ENCODE measurements around the gene PLA2G6. TPM values are rescaled to one million over a fixed set of nuclear protein-coding genes. Genes with fewer than 3 reads are reported as not detected.

The PLA2G6 gene
- total and polyA plus RNA-seq, 2 experiments from 2014 or later: 28.2 to 30.2 TPM

DNA sequence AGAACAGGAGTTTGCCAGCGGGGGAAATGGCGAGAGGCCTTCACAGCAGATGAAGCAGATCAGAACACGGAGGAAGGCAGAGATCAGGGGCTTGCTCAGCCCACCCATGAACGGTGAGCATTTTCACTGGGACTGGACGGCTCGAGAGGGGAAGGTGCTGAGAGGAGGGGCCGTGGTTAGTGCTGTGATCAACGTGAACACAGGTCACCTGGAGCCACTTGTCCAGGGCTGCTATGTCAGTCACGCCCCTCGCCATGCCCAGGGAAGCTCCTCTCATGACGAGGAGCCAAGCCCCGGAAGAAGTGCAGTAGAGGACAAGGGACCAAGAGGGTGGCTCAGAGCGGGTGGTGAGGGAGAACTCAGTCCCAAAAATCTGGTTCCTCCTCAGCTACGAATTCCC, 7.0 kb downstream of the PLA2G6 start:
- Histone ChIP-seq H3K27ac (no peak overlapping the region), H3K9me2 (replicated peaks; ENCODE audit: insufficient read depth) (no peaks in the 10 kb centered on the region), H3K9me3 (ENCODE audit: low read depth) (no peaks in the 10 kb centered on the region), H3K27me3 (no peaks in the 10 kb centered on the region), H3K4me3 (no peak overlapping the region), H3K4me1 (ENCODE audit: insufficient read depth) (peaks cover 6% of the 10 kb centered on the region), H3K36me3 (replicated peaks; ENCODE audit: insufficient read depth, low read depth) (no peaks in the 10 kb centered on the region), H3K4me2 (no peak overlapping the region), H3K79me2 (peaks cover 14% of the 10 kb centered on the region), H2AFZ (no peak overlapping the region), H4K20me1 (ENCODE audit: insufficient read depth, poor library complexity, severe bottlenecking) (no peaks in the 10 kb centered on the region)
- TF ChIP-seq, protein P1, sequence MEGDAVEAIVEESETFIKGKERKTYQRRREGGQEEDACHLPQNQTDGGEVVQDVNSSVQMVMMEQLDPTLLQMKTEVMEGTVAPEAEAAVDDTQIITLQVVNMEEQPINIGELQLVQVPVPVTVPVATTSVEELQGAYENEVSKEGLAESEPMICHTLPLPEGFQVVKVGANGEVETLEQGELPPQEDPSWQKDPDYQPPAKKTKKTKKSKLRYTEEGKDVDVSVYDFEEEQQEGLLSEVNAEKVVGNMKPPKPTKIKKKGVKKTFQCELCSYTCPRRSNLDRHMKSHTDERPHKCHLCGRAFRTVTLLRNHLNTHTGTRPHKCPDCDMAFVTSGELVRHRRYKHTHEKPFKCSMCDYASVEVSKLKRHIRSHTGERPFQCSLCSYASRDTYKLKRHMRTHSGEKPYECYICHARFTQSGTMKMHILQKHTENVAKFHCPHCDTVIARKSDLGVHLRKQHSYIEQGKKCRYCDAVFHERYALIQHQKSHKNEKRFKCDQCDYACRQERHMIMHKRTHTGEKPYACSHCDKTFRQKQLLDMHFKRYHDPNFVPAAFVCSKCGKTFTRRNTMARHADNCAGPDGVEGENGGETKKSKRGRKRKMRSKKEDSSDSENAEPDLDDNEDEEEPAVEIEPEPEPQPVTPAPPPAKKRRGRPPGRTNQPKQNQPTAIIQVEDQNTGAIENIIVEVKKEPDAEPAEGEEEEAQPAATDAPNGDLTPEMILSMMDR (IDR thresholded peaks at IDR 0.05; ENCODE audit: poor library complexity): no peak
- TF ChIP-seq EZH2 (IDR thresholded peaks at IDR 0.05; ENCODE audit: borderline replicate concordance): no peak
- TF ChIP-seq EZH2phosphoT487 (IDR thresholded peaks at IDR 0.05; ENCODE audit: low read depth, severe bottlenecking, unreplicated experiment): no peak
- no peak for DNase-seq (ENCODE audit: low spot score)
- 78% methylated on average over 13 of the region's 14 CpGs for WGBS (ENCODE audit: low lambda C conversion rate, missing lambda C conversion rate)

DNA sequence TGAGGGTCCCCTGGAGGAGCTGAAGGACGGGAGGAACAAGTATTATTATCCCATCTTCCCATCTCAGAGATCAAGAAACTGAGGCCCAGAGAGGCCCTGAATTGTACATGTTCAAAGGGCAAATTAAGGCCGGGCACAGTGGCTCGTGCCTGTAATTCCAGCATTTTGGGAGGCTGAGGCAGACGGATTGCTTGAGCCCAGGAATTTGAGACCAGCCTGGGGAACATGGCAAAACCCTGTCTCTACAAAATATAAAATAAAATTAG, 8.1 kb downstream of the PLA2G6 start:
- Histone ChIP-seq H3K27me3 (no peaks in the 10 kb centered on the region), H3K36me3 (replicated peaks; ENCODE audit: insufficient read depth, low read depth) (no peaks in the 10 kb centered on the region), H4K20me1 (ENCODE audit: insufficient read depth, poor library complexity, severe bottlenecking) (no peaks in the 10 kb centered on the region), H3K4me3 (no peak overlapping the region), H3K4me2 (no peak overlapping the region), H3K9me3 (ENCODE audit: low read depth) (no peaks in the 10 kb centered on the region), H2AFZ (no peak overlapping the region), H3K4me1 (ENCODE audit: insufficient read depth) (peaks cover 3% of the 10 kb centered on the region), H3K79me2 (peaks cover 7% of the 10 kb centered on the region), H3K9me2 (replicated peaks; ENCODE audit: insufficient read depth) (no peaks in the 10 kb centered on the region), H3K27ac (no peak overlapping the region)
- WGBS (ENCODE audit: low lambda C conversion rate, missing lambda C conversion rate): 97% methylated on average over 4 of the region's 4 CpGs
- no peak for TF ChIP-seq EZH2 (IDR thresholded peaks at IDR 0.05; ENCODE audit: borderline replicate concordance)
- TF ChIP-seq, protein P1 (IDR thresholded peaks at IDR 0.05; ENCODE audit: poor library complexity): no peak
- no peak for TF ChIP-seq EZH2phosphoT487 (IDR thresholded peaks at IDR 0.05; ENCODE audit: low read depth, severe bottlenecking, unreplicated experiment)
- no peak for DNase-seq (ENCODE audit: low spot score)

DNA sequence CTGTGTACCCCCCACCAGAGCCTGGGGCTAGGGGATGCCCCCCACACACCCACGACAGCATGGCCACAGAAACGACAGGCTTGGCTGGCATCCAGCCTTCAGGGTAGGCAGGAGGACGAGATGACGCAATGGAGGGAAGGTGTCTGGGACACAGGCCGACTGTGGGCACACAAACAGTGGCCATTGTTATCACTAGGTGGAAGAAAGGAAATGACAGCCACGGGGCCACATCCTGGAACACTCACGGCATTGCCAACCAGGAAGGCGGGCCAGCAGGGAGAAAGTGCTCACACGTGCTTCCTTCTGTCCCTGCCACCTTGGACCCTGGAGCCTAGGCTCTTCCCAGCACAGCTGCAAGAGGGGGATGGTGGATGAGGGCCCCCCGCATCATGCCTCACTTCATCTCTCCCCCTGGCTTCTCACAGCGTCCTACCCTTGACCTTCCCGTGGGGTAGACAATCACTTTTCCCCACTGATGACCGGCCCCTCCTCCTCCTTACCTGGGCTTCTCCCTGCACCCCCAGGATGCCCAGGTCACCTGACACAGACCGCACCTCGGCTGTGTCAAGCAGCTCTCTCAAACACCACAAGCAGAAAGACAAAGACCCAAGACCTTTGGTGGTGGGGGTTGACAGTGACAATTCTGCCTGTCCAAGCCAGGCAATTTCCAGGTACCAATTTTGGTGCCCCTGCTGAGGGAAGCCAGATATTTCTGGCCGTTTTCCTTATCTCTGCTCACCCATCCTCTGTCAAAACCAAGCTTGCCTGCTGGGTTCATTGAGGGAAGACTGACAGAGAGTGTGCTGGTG, 8.6 kb downstream of the PLA2G6 start:
- no peaks in the 10 kb centered on the region for H4K20me1 ChIP-seq (ENCODE audit: insufficient read depth, poor library complexity, severe bottlenecking)
- H3K4me2 ChIP-seq: no peak overlapping the region
- TF ChIP-seq EZH2phosphoT487 (IDR thresholded peaks at IDR 0.05; ENCODE audit: low read depth, severe bottlenecking, unreplicated experiment) (no peak), EZH2 (IDR thresholded peaks at IDR 0.05; ENCODE audit: borderline replicate concordance) (no peak)
- TF ChIP-seq, protein P1 (IDR thresholded peaks at IDR 0.05; ENCODE audit: poor library complexity): no peak
- no peaks in the 10 kb centered on the region for H3K27me3 ChIP-seq
- no peak overlapping the region for H3K27ac ChIP-seq
- H2AFZ ChIP-seq: no peak overlapping the region
- no peak for DNase-seq (ENCODE audit: low spot score)
- H3K4me3 ChIP-seq: no peak overlapping the region
- WGBS (ENCODE audit: low lambda C conversion rate, missing lambda C conversion rate): 69% methylated on average over 16 of the region's 16 CpGs
- H3K36me3 ChIP-seq (replicated peaks; ENCODE audit: insufficient read depth, low read depth): no peaks in the 10 kb centered on the region
- no peaks in the 10 kb centered on the region for H3K9me2 ChIP-seq (replicated peaks; ENCODE audit: insufficient read depth)
- no peaks in the 10 kb centered on the region for H3K9me3 ChIP-seq (ENCODE audit: low read depth)
- peaks cover 5% of the 10 kb centered on the region for H3K79me2 ChIP-seq
- H3K4me1 ChIP-seq (ENCODE audit: insufficient read depth): peaks cover 3% of the 10 kb centered on the region

All from hepatocyte (in vitro differentiated cells).